Measurements from ENCODE around the gene DDIT3. TPM values are rescaled to one million over a fixed set of nuclear protein-coding genes. Genes with fewer than 3 reads are reported as not detected.
"Not testable (repeated sequence)": the region's sequence is repeated elsewhere in the genome, so short reads cannot be mapped to it uniquely, and the experiment has no call there.

DDIT3 gene, protein sequence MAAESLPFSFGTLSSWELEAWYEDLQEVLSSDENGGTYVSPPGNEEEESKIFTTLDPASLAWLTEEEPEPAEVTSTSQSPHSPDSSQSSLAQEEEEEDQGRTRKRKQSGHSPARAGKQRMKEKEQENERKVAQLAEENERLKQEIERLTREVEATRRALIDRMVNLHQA
- total RNA-seq, result 14.1 and 15.0 TPM in 2 replicates
- long read RNA-seq, transcript DDIT3-201 (4 exons, 906 nt), result major isoform, 5 of 12 reads
- long read RNA-seq, partial matches to known transcripts, result 0 of 12 reads
- long read RNA-seq, other reads (novel, unspliced or antisense), result 1 of 12 reads

GRCh38 chr12:57520053-57520818, at the start of gene DDIT3:
TSS of gene DDIT3 (minus strand) at chr12:57520514. CDS start at chr12:57517406, 3,108 bp downstream.
- no peak for TF ChIP-seq CTCF (conservative IDR thresholded peaks at IDR 0.05)
- Mint-ChIP-seq H3K27me3 (ENCODE audit: low read depth) (peaks cover 18% of the 10 kb centered on the region), H3K36me3 (ENCODE audit: low read depth) (peaks cover 19% of the 10 kb centered on the region), H3K4me1 (peaks cover 60% of the 10 kb centered on the region), H3K4me3 (peak within 1 kb of the TSS; percentile 100), H3K27ac (ENCODE audit: unreplicated experiment) (peak within 1 kb of the TSS; percentile 100), H3K9me3 (no peaks in the 10 kb centered on the region)
- peak; percentile 99 for DNase-seq (ENCODE audit: low read depth, low spot score)

- no peak for TF ChIP-seq CTCF (conservative IDR thresholded peaks at IDR 0.05)
- DNase-seq (ENCODE audit: low read depth, low spot score), result no peak
- no peaks in the 10 kb centered on the region for H3K4me1 Mint-ChIP-seq
- no peaks in the 10 kb centered on the region for H3K9me3 Mint-ChIP-seq
- H3K4me3 Mint-ChIP-seq, result no peak overlapping the region
- peaks cover 3% of the 10 kb centered on the region for H3K36me3 Mint-ChIP-seq (ENCODE audit: low read depth)
- H3K27me3 Mint-ChIP-seq (ENCODE audit: low read depth), result peaks cover under 1% of the 10 kb centered on the region
- peak overlapping the region; percentile 63 for H3K27ac Mint-ChIP-seq (ENCODE audit: unreplicated experiment)
These were observed 49.5 kb upstream of the DDIT3 start for GRCh38 chr12:57569858-57570257.

DNA sequence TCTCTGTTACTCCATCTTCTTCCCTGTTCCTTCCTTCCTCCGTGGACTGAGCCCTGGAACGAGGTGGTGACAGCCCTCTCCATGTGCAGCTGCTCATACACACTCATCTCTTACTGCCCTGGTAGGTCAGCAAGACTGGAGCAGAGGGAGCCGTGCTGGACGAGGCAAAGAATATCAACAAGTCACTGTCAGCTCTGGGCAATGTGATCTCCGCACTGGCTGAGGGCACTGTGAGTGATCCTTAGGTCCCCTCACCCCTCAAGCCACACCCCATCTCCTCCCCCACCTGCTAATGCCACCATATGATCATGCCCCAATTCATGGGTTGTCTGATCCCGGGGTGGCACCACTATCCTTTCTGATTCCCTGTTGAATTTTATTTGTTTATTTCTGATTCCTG, 48.5 kb upstream of the DDIT3 start:
- Mint-ChIP-seq H3K36me3 (ENCODE audit: low read depth) (peaks cover 9% of the 10 kb centered on the region), H3K4me3 (no peak overlapping the region), H3K27me3 (ENCODE audit: low read depth) (peaks cover 9% of the 10 kb centered on the region), H3K9me3 (no peaks in the 10 kb centered on the region), H3K27ac (ENCODE audit: unreplicated experiment) (no peak overlapping the region), H3K4me1 (no peaks in the 10 kb centered on the region)
- no peak for DNase-seq (ENCODE audit: low read depth, low spot score)
- TF ChIP-seq CTCF (conservative IDR thresholded peaks at IDR 0.05), result no peak

DNA sequence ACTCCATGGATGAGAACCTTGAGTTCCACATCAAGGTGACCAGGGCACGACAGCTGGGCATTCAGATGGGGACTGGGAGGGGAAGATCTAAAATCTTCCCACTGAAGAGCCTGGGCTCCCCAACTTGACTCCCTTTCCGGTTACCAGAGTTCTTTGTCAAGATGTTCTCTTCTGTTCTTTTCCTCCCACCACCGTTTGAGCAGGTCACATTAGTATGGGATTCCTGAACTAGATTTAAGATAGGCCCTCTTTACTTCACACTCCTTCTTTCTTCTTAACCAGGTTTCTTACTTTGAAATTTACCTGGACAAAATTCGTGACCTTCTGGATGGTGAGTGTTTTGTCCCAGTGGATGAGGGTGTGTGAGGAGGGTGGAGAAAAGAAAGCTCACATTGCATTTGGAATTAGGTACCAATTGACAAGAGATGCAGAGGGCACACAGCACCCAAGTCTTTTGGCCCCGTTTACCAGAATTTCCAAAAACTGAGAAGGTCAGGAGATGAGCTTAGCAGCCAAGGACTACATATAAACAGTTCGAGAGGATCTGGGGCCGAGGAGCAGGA, 43.9 kb upstream of the DDIT3 start:
- H3K9me3 Mint-ChIP-seq, result no peaks in the 10 kb centered on the region
- peaks cover 25% of the 10 kb centered on the region for H3K27me3 Mint-ChIP-seq (ENCODE audit: low read depth)
- no peak overlapping the region for H3K4me3 Mint-ChIP-seq
- no peak for DNase-seq (ENCODE audit: low read depth, low spot score)
- peaks cover 9% of the 10 kb centered on the region for H3K36me3 Mint-ChIP-seq (ENCODE audit: low read depth)
- H3K4me1 Mint-ChIP-seq, result no peaks in the 10 kb centered on the region
- TF ChIP-seq CTCF (conservative IDR thresholded peaks at IDR 0.05), result no peak
- no peak overlapping the region for H3K27ac Mint-ChIP-seq (ENCODE audit: unreplicated experiment)

- no peak overlapping the region for H3K4me3 Mint-ChIP-seq
- no peak for TF ChIP-seq CTCF (conservative IDR thresholded peaks at IDR 0.05)
- no peaks in the 10 kb centered on the region for H3K9me3 Mint-ChIP-seq
- H3K4me1 Mint-ChIP-seq, result no peaks in the 10 kb centered on the region
- H3K36me3 Mint-ChIP-seq (ENCODE audit: low read depth), result peaks cover 6% of the 10 kb centered on the region
- peaks cover 25% of the 10 kb centered on the region for H3K27me3 Mint-ChIP-seq (ENCODE audit: low read depth)
- H3K27ac Mint-ChIP-seq (ENCODE audit: unreplicated experiment), result no peak overlapping the region
- no peak for DNase-seq (ENCODE audit: low read depth, low spot score)
These were observed 43.0 kb upstream of the DDIT3 start for GRCh38 chr12:57563358-57563757.

DNA sequence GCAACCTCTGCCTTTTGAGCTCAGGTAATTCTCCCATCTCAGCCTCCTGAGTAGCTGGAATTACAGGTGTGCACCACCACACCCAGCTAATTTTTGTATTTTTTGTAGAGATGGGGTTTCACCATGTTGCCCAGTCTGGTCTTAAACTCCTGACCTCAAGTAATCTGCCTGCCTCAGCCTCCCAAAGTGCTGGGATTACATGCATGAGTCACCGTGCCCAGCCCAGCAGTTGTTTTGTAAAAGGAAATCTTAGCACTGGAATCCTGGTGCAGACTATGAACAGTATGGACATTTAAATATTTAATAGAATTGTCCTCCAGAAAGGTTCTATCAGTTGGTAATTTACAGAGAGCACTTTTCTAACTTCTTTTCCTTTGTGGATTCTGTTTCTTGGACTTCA, 40.8 kb upstream of the DDIT3 start:
- not testable (repeated sequence) for H3K27ac Mint-ChIP-seq (ENCODE audit: unreplicated experiment); H3K4me3 Mint-ChIP-seq; DNase-seq (ENCODE audit: low read depth, low spot score); H3K9me3 Mint-ChIP-seq; H3K36me3 Mint-ChIP-seq (ENCODE audit: low read depth); H3K4me1 Mint-ChIP-seq
- peaks cover 30% of the 10 kb centered on the region for H3K27me3 Mint-ChIP-seq (ENCODE audit: low read depth)
